ENCODE data around the gene RAI1.

GRCh38 chr17:17750881-17751280, 69.6 kb downstream of the RAI1 start:
- TF ChIP-seq POLR2A (IDR thresholded peaks at IDR 0.05; ENCODE audit: low read length) (no peak), GATA1 (IDR thresholded peaks at IDR 0.05; ENCODE audit: low read depth, low read length) (no peak)

All from erythroblast (primary cell).